LNCaP clone FGC (cell line): ENCODE data around the gene USP17L5.
A peak's percentile ranks its signal among the peaks of the same experiment; 100 is the strongest.
"Not testable (repeated sequence)": the region's sequence is repeated elsewhere in the genome, so short reads cannot be mapped to it uniquely, and the experiment has no call there.

Experiments
- DNase-seq: peaks from one replicate; pipeline ENCODE4 v3.0.0-alpha.2; 2011; ENCODE audit warnings: low read depth
- H3K4me3 ChIP-seq: 2 replicates; pipeline ENCODE4 v1.5.1; 2011; ENCODE audit warnings: mild to moderate bottlenecking, low read depth, low read length, control low read depth
- TF ChIP-seq, protein P1 (sequence below): IDR thresholded peaks from 2 replicates; pipeline ENCODE4 v1.5.1; 2012; ENCODE audit warnings: mild to moderate bottlenecking; ENCODE audit not compliant: control insufficient read depth, insufficient read depth; ENCODE audit errors: extremely low read depth

USP17L5 gene, protein sequence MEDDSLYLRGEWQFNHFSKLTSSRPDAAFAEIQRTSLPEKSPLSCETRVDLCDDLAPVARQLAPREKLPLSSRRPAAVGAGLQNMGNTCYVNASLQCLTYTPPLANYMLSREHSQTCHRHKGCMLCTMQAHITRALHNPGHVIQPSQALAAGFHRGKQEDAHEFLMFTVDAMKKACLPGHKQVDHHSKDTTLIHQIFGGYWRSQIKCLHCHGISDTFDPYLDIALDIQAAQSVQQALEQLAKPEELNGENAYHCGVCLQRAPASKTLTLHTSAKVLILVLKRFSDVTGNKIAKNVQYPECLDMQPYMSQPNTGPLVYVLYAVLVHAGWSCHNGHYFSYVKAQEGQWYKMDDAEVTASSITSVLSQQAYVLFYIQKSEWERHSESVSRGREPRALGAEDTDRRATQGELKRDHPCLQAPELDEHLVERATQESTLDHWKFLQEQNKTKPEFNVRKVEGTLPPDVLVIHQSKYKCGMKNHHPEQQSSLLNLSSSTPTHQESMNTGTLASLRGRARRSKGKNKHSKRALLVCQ

DNA sequence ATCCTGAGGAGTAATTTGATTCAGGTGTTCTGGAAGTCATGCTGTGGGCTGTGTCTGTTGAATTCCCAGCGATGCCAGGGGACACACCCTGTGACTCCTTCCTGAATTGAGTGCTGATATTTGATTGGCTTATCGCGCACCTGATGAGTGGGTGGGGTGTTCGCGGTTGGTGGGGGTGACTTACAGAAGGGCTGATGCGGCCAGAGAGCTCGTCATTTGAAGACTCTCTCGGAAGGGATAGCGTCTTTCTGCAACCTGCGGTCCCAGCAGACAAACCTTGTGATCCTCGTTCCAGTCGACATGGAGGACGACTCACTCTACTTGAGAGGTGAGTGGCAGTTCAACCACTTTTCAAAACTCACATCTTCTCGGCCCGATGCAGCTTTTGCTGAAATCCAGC is at the start of gene USP17L5:
TSS of gene USP17L5 (plus strand) at position 301 of the 400 bp plus-strand sequence. CDS start at position 301, 0 bp downstream.
- H3K4me3 ChIP-seq, DNase-seq: not testable (repeated sequence)

DNA sequence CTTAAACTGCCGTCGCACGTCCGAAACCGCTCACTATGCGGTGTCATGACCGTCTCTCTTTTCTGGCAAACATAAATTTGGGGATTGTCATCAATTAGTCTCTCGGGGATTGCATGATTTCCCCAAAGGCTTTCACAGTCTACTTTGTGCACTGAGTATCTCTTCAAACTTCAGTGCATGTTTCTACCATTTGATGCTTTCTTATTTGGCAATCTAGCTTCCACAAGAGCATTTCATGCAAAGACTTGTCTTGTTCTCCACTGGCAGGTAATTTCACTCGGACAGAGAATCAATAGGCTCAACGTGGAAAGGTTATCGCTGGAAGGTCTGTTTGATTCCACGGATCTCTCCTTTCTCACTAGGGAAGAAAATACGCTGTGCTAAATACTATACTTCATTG is 15.0 kb upstream of the USP17L5 start:
- not testable (repeated sequence) for DNase-seq, H3K4me3 ChIP-seq

DNA sequence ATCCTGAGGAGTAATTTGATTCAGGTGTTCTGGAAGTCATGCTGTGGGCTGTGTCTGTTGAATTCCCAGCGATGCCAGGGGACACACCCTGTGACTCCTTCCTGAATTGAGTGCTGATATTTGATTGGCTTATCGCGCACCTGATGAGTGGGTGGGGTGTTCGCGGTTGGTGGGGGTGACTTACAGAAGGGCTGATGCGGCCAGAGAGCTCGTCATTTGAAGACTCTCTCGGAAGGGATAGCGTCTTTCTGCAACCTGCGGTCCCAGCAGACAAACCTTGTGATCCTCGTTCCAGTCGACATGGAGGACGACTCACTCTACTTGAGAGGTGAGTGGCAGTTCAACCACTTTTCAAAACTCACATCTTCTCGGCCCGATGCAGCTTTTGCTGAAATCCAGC is 14.3 kb upstream of the USP17L5 start, which contains the start of gene USP17L24:
TSS of gene USP17L24 (plus strand) at position 301 of the 400 bp plus-strand sequence. CDS start at position 301, 0 bp downstream.
- H3K4me3 ChIP-seq, DNase-seq: not testable (repeated sequence)

DNA sequence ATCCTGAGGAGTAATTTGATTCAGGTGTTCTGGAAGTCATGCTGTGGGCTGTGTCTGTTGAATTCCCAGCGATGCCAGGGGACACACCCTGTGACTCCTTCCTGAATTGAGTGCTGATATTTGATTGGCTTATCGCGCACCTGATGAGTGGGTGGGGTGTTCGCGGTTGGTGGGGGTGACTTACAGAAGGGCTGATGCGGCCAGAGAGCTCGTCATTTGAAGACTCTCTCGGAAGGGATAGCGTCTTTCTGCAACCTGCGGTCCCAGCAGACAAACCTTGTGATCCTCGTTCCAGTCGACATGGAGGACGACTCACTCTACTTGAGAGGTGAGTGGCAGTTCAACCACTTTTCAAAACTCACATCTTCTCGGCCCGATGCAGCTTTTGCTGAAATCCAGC is 9.6 kb upstream of the USP17L5 start, which contains the start of gene USP17L25:
TSS of gene USP17L25 (plus strand) at position 301 of the 400 bp plus-strand sequence. CDS start at position 301, 0 bp downstream.
- not testable (repeated sequence) for DNase-seq, H3K4me3 ChIP-seq

DNA sequence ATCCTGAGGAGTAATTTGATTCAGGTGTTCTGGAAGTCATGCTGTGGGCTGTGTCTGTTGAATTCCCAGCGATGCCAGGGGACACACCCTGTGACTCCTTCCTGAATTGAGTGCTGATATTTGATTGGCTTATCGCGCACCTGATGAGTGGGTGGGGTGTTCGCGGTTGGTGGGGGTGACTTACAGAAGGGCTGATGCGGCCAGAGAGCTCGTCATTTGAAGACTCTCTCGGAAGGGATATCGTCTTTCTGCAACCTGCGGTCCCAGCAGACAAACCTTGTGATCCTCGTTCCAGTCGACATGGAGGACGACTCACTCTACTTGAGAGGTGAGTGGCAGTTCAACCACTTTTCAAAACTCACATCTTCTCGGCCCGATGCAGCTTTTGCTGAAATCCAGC is 4.8 kb upstream of the USP17L5 start, which contains the start of gene USP17L26:
TSS of gene USP17L26 (plus strand) at position 301 of the 400 bp plus-strand sequence. CDS start at position 301, 0 bp downstream.
- not testable (repeated sequence) for H3K4me3 ChIP-seq, DNase-seq

DNA sequence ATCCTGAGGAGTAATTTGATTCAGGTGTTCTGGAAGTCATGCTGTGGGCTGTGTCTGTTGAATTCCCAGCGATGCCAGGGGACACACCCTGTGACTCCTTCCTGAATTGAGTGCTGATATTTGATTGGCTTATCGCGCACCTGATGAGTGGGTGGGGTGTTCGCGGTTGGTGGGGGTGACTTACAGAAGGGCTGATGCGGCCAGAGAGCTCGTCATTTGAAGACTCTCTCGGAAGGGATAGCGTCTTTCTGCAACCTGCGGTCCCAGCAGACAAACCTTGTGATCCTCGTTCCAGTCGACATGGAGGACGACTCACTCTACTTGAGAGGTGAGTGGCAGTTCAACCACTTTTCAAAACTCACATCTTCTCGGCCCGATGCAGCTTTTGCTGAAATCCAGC is 4.6 kb downstream of the USP17L5 start, which contains the start of gene USP17L27:
TSS of gene USP17L27 (plus strand) at position 301 of the 400 bp plus-strand sequence. CDS start at position 301, 0 bp downstream.
- H3K4me3 ChIP-seq, DNase-seq: not testable (repeated sequence)

DNA sequence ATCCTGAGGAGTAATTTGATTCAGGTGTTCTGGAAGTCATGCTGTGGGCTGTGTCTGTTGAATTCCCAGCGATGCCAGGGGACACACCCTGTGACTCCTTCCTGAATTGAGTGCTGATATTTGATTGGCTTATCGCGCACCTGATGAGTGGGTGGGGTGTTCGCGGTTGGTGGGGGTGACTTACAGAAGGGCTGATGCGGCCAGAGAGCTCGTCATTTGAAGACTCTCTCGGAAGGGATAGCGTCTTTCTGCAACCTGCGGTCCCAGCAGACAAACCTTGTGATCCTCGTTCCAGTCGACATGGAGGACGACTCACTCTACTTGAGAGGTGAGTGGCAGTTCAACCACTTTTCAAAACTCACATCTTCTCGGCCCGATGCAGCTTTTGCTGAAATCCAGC is 9.4 kb downstream of the USP17L5 start, which contains the start of gene USP17L28:
TSS of gene USP17L28 (plus strand) at position 301 of the 400 bp plus-strand sequence. CDS start at position 301, 0 bp downstream.
- H3K4me3 ChIP-seq, DNase-seq: not testable (repeated sequence)

DNA sequence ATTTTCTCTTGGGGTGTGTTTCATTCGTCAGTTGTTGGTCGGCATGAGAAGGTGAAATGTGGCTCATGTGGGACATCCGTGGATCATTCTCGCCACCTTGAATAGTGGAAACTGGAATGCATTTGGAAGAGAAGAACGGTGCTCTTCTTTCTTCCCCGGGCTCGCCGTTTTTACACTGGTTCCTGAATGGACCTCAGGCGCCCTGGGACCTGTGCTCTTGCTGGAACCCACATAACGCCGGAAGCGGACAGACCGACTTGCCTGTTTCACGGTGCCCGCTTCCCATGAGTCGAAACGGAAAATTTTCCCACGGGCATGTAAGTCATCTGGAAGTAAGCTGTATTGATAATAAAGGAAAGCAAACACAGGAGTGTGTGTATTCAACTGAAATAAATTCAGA is 11.7 kb downstream of the USP17L5 start:
- DNase-seq, H3K4me3 ChIP-seq: not testable (repeated sequence)

DNA sequence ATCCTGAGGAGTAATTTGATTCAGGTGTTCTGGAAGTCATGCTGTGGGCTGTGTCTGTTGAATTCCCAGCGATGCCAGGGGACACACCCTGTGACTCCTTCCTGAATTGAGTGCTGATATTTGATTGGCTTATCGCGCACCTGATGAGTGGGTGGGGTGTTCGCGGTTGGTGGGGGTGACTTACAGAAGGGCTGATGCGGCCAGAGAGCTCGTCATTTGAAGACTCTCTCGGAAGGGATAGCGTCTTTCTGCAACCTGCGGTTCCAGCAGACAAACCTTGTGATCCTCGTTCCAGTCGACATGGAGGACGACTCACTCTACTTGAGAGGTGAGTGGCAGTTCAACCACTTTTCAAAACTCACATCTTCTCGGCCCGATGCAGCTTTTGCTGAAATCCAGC is 14.1 kb downstream of the USP17L5 start, which contains the start of gene USP17L29:
TSS of gene USP17L29 (plus strand) at position 301 of the 400 bp plus-strand sequence. CDS start at position 301, 0 bp downstream.
- DNase-seq, H3K4me3 ChIP-seq: not testable (repeated sequence)

DNA sequence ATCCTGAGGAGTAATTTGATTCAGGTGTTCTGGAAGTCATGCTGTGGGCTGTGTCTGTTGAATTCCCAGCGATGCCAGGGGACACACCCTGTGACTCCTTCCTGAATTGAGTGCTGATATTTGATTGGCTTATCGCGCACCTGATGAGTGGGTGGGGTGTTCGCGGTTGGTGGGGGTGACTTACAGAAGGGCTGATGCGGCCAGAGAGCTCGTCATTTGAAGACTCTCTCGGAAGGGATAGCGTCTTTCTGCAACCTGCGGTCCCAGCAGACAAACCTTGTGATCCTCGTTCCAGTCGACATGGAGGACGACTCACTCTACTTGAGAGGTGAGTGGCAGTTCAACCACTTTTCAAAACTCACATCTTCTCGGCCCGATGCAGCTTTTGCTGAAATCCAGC is 23.6 kb downstream of the USP17L5 start, which contains the start of gene USP17L30:
TSS of gene USP17L30 (plus strand) at position 301 of the 400 bp plus-strand sequence. CDS start at position 301, 0 bp downstream.
- not testable (repeated sequence) for H3K4me3 ChIP-seq, DNase-seq

DNA sequence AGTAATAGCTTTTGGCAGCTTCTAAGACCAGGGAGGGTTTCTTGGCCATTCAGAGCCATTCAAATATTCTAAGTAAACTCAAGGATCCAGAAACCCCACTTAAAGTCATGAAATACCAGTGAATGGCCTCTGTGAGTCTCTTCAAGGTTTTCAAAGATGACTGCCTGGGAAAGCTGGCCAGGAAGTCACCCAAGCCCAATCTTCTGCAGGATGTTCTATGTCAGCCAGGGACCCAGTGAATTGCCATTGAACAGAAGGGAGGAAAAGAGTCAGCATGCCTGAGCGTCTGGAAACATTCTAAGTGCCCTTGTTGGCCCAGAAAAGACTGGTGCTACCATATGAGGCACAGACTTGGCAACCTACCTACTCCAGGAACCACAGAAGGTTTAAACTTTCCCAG is 40.7 kb downstream of the USP17L5 start:
- not testable (repeated sequence) for DNase-seq, H3K4me3 ChIP-seq

DNA sequence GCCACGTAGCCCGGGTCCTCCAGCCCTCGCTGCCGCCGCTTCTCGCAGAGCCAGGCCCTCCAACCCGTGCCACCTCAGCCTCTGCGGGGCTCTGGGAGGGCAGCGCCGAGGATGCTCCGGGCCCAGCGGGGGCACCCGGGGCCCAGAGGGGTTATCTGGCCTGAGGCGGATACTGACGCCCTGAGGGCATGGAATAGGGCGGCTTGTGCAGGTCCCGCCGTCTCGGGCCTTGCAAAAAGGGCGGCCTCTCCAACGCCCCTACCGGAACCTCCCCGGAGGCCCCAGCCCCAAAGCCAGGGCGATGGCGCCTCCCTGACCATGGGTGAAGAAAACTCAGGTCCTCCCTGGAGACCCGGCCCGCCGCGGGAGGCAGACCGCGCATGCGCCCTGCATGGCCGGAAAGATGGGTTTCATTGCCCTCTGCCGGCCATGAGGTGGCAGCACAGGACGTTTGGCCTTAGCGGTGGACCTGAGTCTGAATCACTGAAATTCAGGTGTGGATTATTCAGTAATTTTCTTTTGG is 41.9 kb downstream of the USP17L5 start:
- TF ChIP-seq, protein P1, sequence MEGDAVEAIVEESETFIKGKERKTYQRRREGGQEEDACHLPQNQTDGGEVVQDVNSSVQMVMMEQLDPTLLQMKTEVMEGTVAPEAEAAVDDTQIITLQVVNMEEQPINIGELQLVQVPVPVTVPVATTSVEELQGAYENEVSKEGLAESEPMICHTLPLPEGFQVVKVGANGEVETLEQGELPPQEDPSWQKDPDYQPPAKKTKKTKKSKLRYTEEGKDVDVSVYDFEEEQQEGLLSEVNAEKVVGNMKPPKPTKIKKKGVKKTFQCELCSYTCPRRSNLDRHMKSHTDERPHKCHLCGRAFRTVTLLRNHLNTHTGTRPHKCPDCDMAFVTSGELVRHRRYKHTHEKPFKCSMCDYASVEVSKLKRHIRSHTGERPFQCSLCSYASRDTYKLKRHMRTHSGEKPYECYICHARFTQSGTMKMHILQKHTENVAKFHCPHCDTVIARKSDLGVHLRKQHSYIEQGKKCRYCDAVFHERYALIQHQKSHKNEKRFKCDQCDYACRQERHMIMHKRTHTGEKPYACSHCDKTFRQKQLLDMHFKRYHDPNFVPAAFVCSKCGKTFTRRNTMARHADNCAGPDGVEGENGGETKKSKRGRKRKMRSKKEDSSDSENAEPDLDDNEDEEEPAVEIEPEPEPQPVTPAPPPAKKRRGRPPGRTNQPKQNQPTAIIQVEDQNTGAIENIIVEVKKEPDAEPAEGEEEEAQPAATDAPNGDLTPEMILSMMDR, result peak; percentile 44; the same call in 1 of the 2 replicates
- DNase-seq, result not testable (repeated sequence)
- peak overlapping the region; percentile 52 for H3K4me3 ChIP-seq

DNA sequence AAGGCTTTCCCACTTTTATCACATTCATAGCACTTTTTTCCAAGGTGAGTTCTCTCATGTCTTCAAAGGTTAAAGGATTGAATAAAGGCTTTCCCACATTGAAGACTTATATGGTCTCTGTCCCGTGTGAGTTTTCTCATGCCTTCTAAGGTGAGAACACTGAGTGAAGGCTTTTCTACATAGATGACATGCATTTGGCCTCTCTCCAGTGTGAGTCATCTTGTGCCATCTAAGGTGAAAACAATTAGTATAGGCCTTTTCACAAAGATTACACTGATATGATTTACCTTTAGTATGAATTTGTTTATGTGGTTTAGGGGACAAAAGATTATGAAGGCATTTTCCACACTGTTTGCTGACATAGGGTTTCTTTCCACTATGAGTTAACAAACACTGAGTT is 44.9 kb downstream of the USP17L5 start:
- TF ChIP-seq, protein P1, result no peak
- no peak for DNase-seq
- no peak overlapping the region for H3K4me3 ChIP-seq

DNA sequence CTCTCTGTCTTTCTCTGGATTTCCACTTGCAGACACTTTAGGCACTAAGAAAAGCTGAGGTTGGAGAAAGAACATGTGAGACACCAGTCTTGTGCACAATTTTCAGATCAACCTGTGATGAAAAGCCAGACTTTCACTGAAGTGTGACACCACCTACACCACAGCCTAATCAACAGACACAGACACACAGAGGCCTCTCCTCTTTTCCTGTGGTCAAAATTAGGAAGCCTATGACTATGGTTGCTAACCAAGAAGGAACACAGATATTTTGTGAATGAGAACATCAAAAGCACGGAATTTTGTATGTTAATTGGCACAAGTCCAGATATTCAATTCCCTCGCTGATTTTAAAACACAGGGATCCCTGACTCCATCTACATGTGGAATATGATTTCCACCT is 49.8 kb downstream of the USP17L5 start:
- DNase-seq, H3K4me3 ChIP-seq: not testable (repeated sequence)
